ENCODE measurements around the gene ME3.
"Not testable (repeated sequence)": the region's sequence is repeated elsewhere in the genome, so short reads cannot be mapped to it uniquely, and the experiment has no call there.

ME3 gene

GRCh38 chr11:86433361-86434095, 238.9 kb downstream of the ME3 start:
- DNase-seq (ENCODE audit: low spot score): not testable (repeated sequence)

GRCh38 chr11:86431258-86431657, 241.2 kb downstream of the ME3 start:
- no peak for DNase-seq (ENCODE audit: low spot score)

DNA sequence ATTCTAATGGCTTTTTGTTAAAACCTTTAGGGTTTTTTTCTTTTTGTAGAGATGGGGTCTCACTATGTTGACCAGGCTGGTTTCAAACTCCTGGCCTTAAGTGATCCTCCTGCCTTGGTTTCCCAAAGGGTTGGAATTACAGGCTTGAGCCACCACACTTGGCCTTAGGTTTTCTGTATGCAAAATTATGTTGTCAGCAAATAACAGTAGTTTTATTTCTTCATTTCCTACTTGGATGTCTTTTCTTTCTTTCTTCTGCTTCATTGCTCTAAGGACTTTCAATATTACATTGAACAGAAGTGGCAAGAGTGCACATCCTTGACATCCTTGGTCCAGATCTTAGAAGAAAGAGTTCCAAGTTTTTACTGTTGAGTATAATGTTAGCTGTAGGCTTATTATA, 245.0 kb downstream of the ME3 start:
- no peak for DNase-seq (ENCODE audit: low spot score)

GRCh38 chr11:86423488-86423887, 248.9 kb downstream of the ME3 start:
- DNase-seq (ENCODE audit: low spot score): not testable (repeated sequence)

DNA sequence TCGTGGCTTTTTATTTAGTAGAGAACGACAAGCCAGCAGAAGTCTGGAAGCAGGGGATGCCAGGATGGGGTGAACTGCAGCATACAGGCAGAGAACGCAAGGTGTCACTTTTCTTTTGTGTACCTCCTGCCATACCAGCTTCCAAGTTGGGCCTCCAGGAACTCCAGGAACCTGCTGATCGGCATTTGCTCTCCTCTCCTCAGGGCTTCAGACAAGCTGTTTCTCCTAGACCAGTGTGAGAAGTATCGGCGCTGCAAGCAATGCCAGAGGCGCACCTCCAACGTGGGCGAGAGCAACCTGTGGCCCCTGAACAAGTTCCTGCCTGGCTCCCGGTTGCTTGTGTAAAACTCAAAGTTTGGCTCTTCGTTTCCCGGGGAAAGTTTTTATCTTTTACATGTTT, 250.0 kb downstream of the ME3 start:
- DNase-seq (ENCODE audit: low spot score): no peak

- no peak for DNase-seq (ENCODE audit: low spot score)
These were observed 250.5 kb downstream of the ME3 start for GRCh38 chr11:86421946-86422345.

- peak; percentile 48 for DNase-seq (ENCODE audit: low spot score)
These were observed 253.5 kb downstream of the ME3 start for GRCh38 chr11:86418917-86419316.

- DNase-seq (ENCODE audit: low spot score): no peak
These were observed 253.9 kb downstream of the ME3 start for GRCh38 chr11:86418513-86418912.

GRCh38 chr11:86418106-86418505, 254.3 kb downstream of the ME3 start:
- DNase-seq (ENCODE audit: low spot score): no peak

- not testable (repeated sequence) for DNase-seq (ENCODE audit: low spot score)
These were observed 255.5 kb downstream of the ME3 start for GRCh38 chr11:86416951-86417350.

- no peak for DNase-seq (ENCODE audit: low spot score)
These were observed 255.9 kb downstream of the ME3 start for GRCh38 chr11:86416494-86416893.

- DNase-seq (ENCODE audit: low spot score): no peak
These were observed 257.4 kb downstream of the ME3 start for GRCh38 chr11:86415026-86415425.

DNA sequence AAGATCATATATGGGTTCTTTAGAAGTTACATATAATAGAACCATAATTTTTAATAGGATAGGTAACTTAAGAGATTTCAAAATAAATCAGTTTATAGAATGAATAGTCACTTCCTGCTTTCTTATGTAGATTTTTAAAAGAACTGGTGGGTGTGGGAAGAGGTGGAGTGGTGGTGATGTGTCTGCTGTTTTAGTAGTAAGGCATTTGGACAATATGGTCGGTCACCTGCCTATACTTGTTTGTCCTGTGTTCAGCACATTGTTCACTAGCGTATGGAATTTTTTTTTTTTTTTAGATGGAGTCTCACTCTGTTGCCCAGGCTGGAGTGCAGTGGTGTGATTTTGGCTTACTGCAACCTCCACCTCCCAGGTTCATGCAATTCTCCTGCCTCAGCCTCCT, 258.4 kb downstream of the ME3 start:
- no peak for DNase-seq (ENCODE audit: low spot score)

- no peak for DNase-seq (ENCODE audit: low spot score)
These were observed 263.6 kb downstream of the ME3 start for GRCh38 chr11:86408845-86409244.

DNA sequence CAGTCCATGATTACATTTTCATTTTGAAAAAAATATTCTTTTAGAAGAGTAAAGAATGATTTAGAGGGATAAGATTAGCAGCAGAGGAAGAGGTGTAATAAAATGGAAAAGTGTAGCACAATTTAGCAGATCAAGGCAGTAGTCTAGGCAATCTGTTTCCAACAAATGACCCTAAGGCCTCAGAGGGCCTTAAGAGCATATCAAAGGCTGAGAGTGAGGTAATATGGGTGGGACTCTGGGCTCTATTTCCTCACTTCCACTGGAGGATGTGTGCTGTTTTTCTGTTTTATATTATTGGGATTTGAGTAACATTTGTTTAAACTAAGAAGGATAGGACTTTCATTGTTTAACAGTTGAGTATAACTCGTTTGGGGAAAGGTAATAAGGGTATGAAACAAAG, 269.0 kb downstream of the ME3 start:
- DNase-seq (ENCODE audit: low spot score): no peak

DNA sequence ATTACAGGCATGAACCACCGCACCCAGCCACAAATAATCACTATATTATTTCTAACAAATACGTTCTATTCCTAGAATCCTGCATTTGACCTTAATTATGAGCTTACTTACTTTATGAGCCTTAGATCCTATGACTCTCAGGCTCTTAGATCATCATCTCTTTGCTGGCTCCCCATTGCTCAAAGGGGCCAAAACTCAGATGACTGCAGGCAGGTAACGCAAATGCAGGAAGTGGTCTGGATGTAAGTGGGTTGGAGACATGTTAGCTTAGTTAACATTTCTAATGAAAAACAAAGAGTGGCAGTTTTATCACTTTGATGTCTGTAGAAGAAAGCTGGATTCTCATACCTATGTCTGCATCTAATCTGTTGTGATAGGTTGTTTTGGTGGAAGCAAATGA, 274.3 kb downstream of the ME3 start:
- DNase-seq (ENCODE audit: low spot score): no peak

DNA sequence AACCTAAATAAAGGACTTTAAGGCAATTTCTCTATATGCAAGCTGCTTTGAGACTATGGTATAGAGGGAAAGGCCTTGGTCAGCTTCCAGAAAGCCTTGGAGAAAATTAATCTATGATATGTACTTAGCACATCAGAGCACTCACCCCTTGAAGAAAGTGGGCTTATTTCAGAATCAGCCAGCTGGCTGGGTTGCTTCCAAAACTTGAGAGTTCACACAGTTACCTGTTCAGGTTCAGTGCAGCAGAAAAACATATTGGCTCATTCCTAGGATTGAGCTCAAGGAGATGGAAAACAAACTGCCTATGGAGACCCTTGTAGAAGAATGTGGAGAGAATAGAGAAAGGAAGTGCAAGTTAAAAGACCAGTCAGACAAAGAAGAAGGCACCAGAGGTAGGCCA, 275.1 kb downstream of the ME3 start:
- DNase-seq (ENCODE audit: low spot score): no peak

GRCh38 chr11:86396396-86396795, 276.0 kb downstream of the ME3 start:
- no peak for DNase-seq (ENCODE audit: low spot score)

DNA sequence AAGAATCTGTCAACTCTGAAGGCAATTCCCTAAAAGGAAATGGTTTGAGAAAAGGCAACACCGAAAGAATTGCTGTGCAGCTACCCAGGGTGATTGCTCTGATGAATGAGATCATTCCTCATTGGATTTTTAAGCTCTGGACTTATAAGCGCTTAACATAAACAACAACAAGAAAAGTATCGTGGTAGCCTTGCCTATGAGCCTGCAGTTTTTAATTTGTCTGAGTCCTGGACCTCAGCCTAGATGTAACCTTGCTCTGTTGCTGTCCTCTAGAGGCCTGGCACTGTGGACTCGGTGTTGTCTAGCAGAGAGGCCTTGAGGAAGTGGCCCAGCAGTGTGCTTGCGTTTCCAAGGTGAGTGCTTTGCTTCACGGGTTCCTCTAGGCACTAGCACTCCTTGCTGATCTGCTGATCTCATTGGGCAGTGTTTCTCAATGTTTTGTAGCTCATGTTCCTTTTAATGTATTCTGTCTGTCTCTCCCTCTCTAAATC, 277.3 kb downstream of the ME3 start:
- DNase-seq (ENCODE audit: low spot score): no peak
